Uterus (tissue), 2 donors: ENCODE data around the gene COQ5.
"Not testable (repeated sequence)": the region's sequence is repeated elsewhere in the genome, so short reads cannot be mapped to it uniquely, and the experiment has no call there.

ENCODE experiments used
- CTCF ChIP-seq, 4 experiments: fragments of 200-600 bp in 2 of 4; fragments of 450-650 bp in 2 of 4; sonication (generic) in 2 of 4; IDR thresholded peaks; one replicate each; pipeline ENCODE4 v1.5.1; 2016 to 2019; ENCODE audit warnings: antibody characterized with exemption in 4 of 4, mild to moderate bottlenecking in 2 of 4, moderate library complexity in 1 of 4
- POLR2A ChIP-seq, 2 donors: fragments of 450-650 bp; IDR thresholded peaks; one replicate each; pipeline ENCODE4 v1.6.1; 2016; ENCODE audit warnings: antibody characterized with exemption in 2 of 2, mild to moderate bottlenecking in 1 of 2, moderate library complexity in 1 of 2

- TF ChIP-seq CTCF, POLR2A (IDR thresholded peaks at IDR 0.05): not testable (repeated sequence)
Observed at GRCh38 chr12:120530418-120530761, 1.4 kb upstream of the COQ5 start.
